Activated CD8-positive, alpha-beta memory T cell treated with anti-CD3 and anti-CD28 coated beads for 4 hours (primary cell): ENCODE results near the gene HSD3B7.
A peak's percentile ranks its signal among the peaks of the same experiment; 100 is the strongest.
"Not testable (repeated sequence)": the region's sequence is repeated elsewhere in the genome, so short reads cannot be mapped to it uniquely, and the experiment has no call there.

Experiments used
- DNase-seq, 2 donors: peaks; one replicate each; pipeline ENCODE4 v3.0.0-alpha.2; 2020; ENCODE audit warnings: low read depth in 2 of 2

The HSD3B7 gene

GRCh38 chr16:31000671-31001382 lies 15.8 kb downstream of the HSD3B7 start:
- no peak for DNase-seq

- DNase-seq, result no peak
These were observed 16.7 kb downstream of the HSD3B7 start for GRCh38 chr16:31001507-31002249.

- no peak for DNase-seq
These were observed 17.3 kb downstream of the HSD3B7 start for GRCh38 chr16:31002250-31002700.

GRCh38 chr16:31002862-31003341 lies 17.9 kb downstream of the HSD3B7 start:
- no peak for DNase-seq

GRCh38 chr16:31003744-31004143 lies 18.7 kb downstream of the HSD3B7 start:
- no peak for DNase-seq

- no peak for DNase-seq
These were observed 19.7 kb downstream of the HSD3B7 start for GRCh38 chr16:31004658-31005057.

- no peak for DNase-seq
These were observed 20.5 kb downstream of the HSD3B7 start for GRCh38 chr16:31005350-31006085.

- no peak for DNase-seq
These were observed 21.0 kb downstream of the HSD3B7 start for GRCh38 chr16:31006086-31006385.

- no peak for DNase-seq
These were observed 21.6 kb downstream of the HSD3B7 start for GRCh38 chr16:31006589-31006988.

- no peak for DNase-seq
These were observed 22.7 kb downstream of the HSD3B7 start for GRCh38 chr16:31007684-31008083.

- no peak for DNase-seq
These were observed 23.1 kb downstream of the HSD3B7 start for GRCh38 chr16:31008149-31008548.

GRCh38 chr16:31008551-31008950 lies 23.5 kb downstream of the HSD3B7 start:
- no peak for DNase-seq

GRCh38 chr16:31009120-31009519 lies 24.1 kb downstream of the HSD3B7 start:
- DNase-seq, result no peak

GRCh38 chr16:31009894-31010584 lies 25.0 kb downstream of the HSD3B7 start:
- DNase-seq, result no peak

GRCh38 chr16:31010585-31011325 lies 25.7 kb downstream of the HSD3B7 start, which contains the start of gene STX1B:
STX1B (minus strand) TSS chr16:31010638; CDS start chr16:31010396, 242 bp downstream.
- DNase-seq, result peak in 1 of 2 donors; percentile 20

- not testable (repeated sequence) for DNase-seq
These were observed 26.8 kb downstream of the HSD3B7 start for GRCh38 chr16:31011815-31012214.

GRCh38 chr16:31013292-31013691 lies 28.3 kb downstream of the HSD3B7 start:
- DNase-seq, result not testable (repeated sequence)

- DNase-seq, result no peak
These were observed 31.0 kb downstream of the HSD3B7 start for GRCh38 chr16:31016018-31016417.

GRCh38 chr16:31017756-31018155 lies 32.7 kb downstream of the HSD3B7 start:
- DNase-seq, result not testable (repeated sequence)

GRCh38 chr16:31020536-31020935 lies 35.5 kb downstream of the HSD3B7 start:
- DNase-seq, result no peak
